Measurements from ENCODE around the gene TOLLIP.

Gene TOLLIP

GRCh38 chr11:1352696-1353382 is 43.4 kb upstream of the TOLLIP start:
- Histone ChIP-seq H3K9me2 (replicated peaks; ENCODE audit: control insufficient read depth, low read length) (no peaks in the 10 kb centered on the region), H3F3A (ENCODE audit: control insufficient read depth, insufficient read depth) (no peaks in the 10 kb centered on the region), H3K4me1 (ENCODE audit: control insufficient read depth, low read length) (no peaks in the 10 kb centered on the region), H3K9me3 (ENCODE audit: control insufficient read depth, insufficient read depth, low read length) (no peaks in the 10 kb centered on the region), H3K27me3 (ENCODE audit: control insufficient read depth, low read length) (no peaks in the 10 kb centered on the region), H3K4me2 (ENCODE audit: low read length) (no peak overlapping the region), H3K79me2 (ENCODE audit: control insufficient read depth, low read length) (no peaks in the 10 kb centered on the region), H4K20me1 (ENCODE audit: control insufficient read depth, insufficient read depth, low read depth, low read length) (no peaks in the 10 kb centered on the region), H3K27ac (ENCODE audit: low read depth, low read length) (no peak overlapping the region), H3K4me3 (ENCODE audit: low read length) (no peak overlapping the region), H3K36me3 (ENCODE audit: control insufficient read depth, low read length) (no peaks in the 10 kb centered on the region)
- TF ChIP-seq, protein P1, sequence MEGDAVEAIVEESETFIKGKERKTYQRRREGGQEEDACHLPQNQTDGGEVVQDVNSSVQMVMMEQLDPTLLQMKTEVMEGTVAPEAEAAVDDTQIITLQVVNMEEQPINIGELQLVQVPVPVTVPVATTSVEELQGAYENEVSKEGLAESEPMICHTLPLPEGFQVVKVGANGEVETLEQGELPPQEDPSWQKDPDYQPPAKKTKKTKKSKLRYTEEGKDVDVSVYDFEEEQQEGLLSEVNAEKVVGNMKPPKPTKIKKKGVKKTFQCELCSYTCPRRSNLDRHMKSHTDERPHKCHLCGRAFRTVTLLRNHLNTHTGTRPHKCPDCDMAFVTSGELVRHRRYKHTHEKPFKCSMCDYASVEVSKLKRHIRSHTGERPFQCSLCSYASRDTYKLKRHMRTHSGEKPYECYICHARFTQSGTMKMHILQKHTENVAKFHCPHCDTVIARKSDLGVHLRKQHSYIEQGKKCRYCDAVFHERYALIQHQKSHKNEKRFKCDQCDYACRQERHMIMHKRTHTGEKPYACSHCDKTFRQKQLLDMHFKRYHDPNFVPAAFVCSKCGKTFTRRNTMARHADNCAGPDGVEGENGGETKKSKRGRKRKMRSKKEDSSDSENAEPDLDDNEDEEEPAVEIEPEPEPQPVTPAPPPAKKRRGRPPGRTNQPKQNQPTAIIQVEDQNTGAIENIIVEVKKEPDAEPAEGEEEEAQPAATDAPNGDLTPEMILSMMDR (IDR thresholded peaks at IDR 0.05; ENCODE audit: low read depth, low read length, poor library complexity, severe bottlenecking): no peak

DNA sequence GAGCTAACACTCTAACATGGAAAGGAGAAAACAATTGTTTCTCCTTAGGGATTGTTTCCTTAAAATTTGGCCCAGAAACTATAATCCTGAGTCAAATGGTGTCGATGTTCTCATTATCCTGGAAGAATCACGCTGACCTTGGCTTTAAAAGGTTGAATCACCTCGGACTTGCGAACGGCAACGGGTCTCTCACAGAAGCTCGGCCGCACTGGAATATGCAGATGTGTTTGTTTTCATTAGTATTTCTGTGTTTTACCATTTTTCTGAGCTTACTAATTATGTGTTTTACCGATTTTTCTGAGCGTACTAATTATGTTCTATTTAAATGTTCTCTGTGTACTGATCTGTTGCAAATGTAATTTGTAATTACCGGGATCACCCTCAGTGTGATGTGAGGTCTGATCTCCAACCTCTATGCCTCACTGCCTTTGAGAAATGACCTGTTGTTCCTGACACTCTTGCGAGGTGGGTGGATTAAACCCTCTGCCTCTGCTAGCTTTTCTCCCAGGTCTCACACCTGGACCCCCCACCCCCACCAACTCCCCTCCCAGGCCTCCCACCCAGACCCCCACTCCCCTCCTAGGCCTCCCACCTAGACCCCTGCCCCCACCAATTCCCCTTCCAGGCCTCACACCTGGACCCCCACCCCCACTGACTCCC is 42.0 kb upstream of the TOLLIP start:
- H4K20me1 ChIP-seq (ENCODE audit: control insufficient read depth, insufficient read depth, low read depth, low read length): no peaks in the 10 kb centered on the region
- no peaks in the 10 kb centered on the region for H3K4me1 ChIP-seq (ENCODE audit: control insufficient read depth, low read length)
- no peaks in the 10 kb centered on the region for H3K36me3 ChIP-seq (ENCODE audit: control insufficient read depth, low read length)
- TF ChIP-seq, protein P1 (IDR thresholded peaks at IDR 0.05; ENCODE audit: low read depth, low read length, poor library complexity, severe bottlenecking): no peak
- TF ChIP-seq EZH2phosphoT487 (IDR thresholded peaks at IDR 0.05; ENCODE audit: borderline replicate concordance, low read length): no peak
- H3K4me2 ChIP-seq (ENCODE audit: low read length): no peak overlapping the region
- no peak overlapping the region for H3K27ac ChIP-seq (ENCODE audit: low read depth, low read length)
- no peaks in the 10 kb centered on the region for H3F3A ChIP-seq (ENCODE audit: control insufficient read depth, insufficient read depth)
- no peak overlapping the region for H3K4me3 ChIP-seq (ENCODE audit: low read length)
- no peaks in the 10 kb centered on the region for H3K79me2 ChIP-seq (ENCODE audit: control insufficient read depth, low read length)
- H3K27me3 ChIP-seq (ENCODE audit: control insufficient read depth, low read length): no peaks in the 10 kb centered on the region
- H3K9me3 ChIP-seq (ENCODE audit: control insufficient read depth, insufficient read depth, low read length): no peaks in the 10 kb centered on the region
- no peaks in the 10 kb centered on the region for H3K9me2 ChIP-seq (replicated peaks; ENCODE audit: control insufficient read depth, low read length)

- Histone ChIP-seq H3K27me3 (ENCODE audit: control insufficient read depth, low read length) (no peaks in the 10 kb centered on the region), H3K4me3 (ENCODE audit: low read length) (no peak overlapping the region), H3K9me2 (replicated peaks; ENCODE audit: control insufficient read depth, low read length) (no peaks in the 10 kb centered on the region), H3K36me3 (ENCODE audit: control insufficient read depth, low read length) (no peaks in the 10 kb centered on the region), H4K20me1 (ENCODE audit: control insufficient read depth, insufficient read depth, low read depth, low read length) (no peaks in the 10 kb centered on the region), H3K4me1 (ENCODE audit: control insufficient read depth, low read length) (no peaks in the 10 kb centered on the region), H3K4me2 (ENCODE audit: low read length) (no peak overlapping the region), H3F3A (ENCODE audit: control insufficient read depth, insufficient read depth) (no peaks in the 10 kb centered on the region), H3K79me2 (ENCODE audit: control insufficient read depth, low read length) (no peaks in the 10 kb centered on the region), H3K27ac (ENCODE audit: low read depth, low read length) (no peak overlapping the region), H3K9me3 (ENCODE audit: control insufficient read depth, insufficient read depth, low read length) (no peaks in the 10 kb centered on the region)
- TF ChIP-seq EZH2phosphoT487 (IDR thresholded peaks at IDR 0.05; ENCODE audit: borderline replicate concordance, low read length): no peak
- TF ChIP-seq, protein P1 (IDR thresholded peaks at IDR 0.05; ENCODE audit: low read depth, low read length, poor library complexity, severe bottlenecking): no peak
These were observed 40.8 kb upstream of the TOLLIP start for GRCh38 chr11:1350086-1350725.

All from DOHH2 (cell line).